K562 (cell line): ENCODE results near the gene PSMD7. TPM values are rescaled to one million over a fixed set of nuclear protein-coding genes. Genes with fewer than 3 reads are reported as not detected.

Experiments
- ARID1B ChIP-seq: fragments of 450-650 bp; IDR thresholded peaks from 2 replicates; pipeline ENCODE4 v1.6.1; 2016; ENCODE audit warnings: antibody characterized with exemption, mild to moderate bottlenecking, inconsistent platforms
- HDAC3 ChIP-seq: fragments of 450-650 bp; IDR thresholded peaks from 2 replicates; pipeline ENCODE4 v1.6.1; 2018; ENCODE audit warnings: borderline replicate concordance, mild to moderate bottlenecking, moderate library complexity; ENCODE audit not compliant: partially characterized antibody
- NR0B1 ChIP-seq: fragments of 450-650 bp; IDR thresholded peaks from one replicate; pipeline ENCODE4 v1.6.1; 2018; ENCODE audit warnings: mild to moderate bottlenecking, moderate library complexity; ENCODE audit not compliant: partially characterized antibody
- PHB ChIP-seq: fragments of 250-450 bp; sonication (Bioruptor Pico); IDR thresholded peaks from 2 replicates; pipeline ENCODE4 v1.5.0; 2021
- POLR2AphosphoS5 ChIP-seq: IDR thresholded peaks from 2 replicates; pipeline ENCODE4 v1.6.1; 2011; ENCODE audit warnings: mild to moderate bottlenecking, low read depth, low read length, moderate library complexity; ENCODE audit not compliant: control insufficient read depth, insufficient read depth
- USF1 ChIP-seq: sonication (generic); formaldehyde crosslinking; IDR thresholded peaks from 2 replicates; pipeline ENCODE4 v1.9.0; 2022; ENCODE audit warnings: mild to moderate bottlenecking, missing genetic modification reagents
- ZFP91 ChIP-seq: sonication (generic); formaldehyde crosslinking; IDR thresholded peaks from 2 replicates; pipeline ENCODE4 v1.8.0; 2022; ENCODE audit warnings: mild to moderate bottlenecking, missing genetic modification reagents
- ZNF124 ChIP-seq: sonication (generic); formaldehyde crosslinking; IDR thresholded peaks from 2 replicates; pipeline ENCODE4 v1.8.1; 2022; ENCODE audit warnings: missing genetic modification reagents
- ZNF407 ChIP-seq: fragments of 450-650 bp; IDR thresholded peaks from 2 replicates; pipeline ENCODE4 v1.6.1; 2016; ENCODE audit warnings: low read depth
- ZNF507 ChIP-seq: conservative IDR thresholded peaks from 2 replicates; pipeline ENCODE4 v1.6.1; 2017; ENCODE audit warnings: missing genetic modification characterization, missing compliant biosample characterization
- polyA plus RNA-seq, 8 experiments: library from polyadenylated mRNA; depleted of rRNA in 4 of 8; stranded (reverse) in 5 of 8; unstranded in 3 of 8; fragments of >200 nt; fragmentation: Nextera tagmentation in 2 of 8; fragmentation: Illumina TruSeq in 1 of 8; extraction: Ambion mirVana in 2 of 8; extraction: Trizol in 1 of 8; gene quantifications; 2 replicates each; pipeline versions ENCODE4 v1.2.1 to v1.2.3, GENCODE V29; 2011 to 2014; ENCODE audit warnings: inconsistent platforms in 1 of 8, missing spikeins in 1 of 8
- total RNA-seq, 7 experiments: library from RNA; depleted of rRNA in 6 of 7; stranded (reverse); fragments of >200 nt in 6 of 7; fragmentation: Illumina TruSeq in 2 of 7; extraction: Trizol in 2 of 7; gene quantifications; 2 replicates each; pipeline versions ENCODE4 v1.2.1 to v1.2.3, GENCODE V29; 2011 to 2021; ENCODE audit warnings: low replicate concordance in 1 of 7
- TF ChIP-seq, protein P1 (sequence below): sonication (generic); formaldehyde crosslinking; IDR thresholded peaks from 2 replicates; pipeline ENCODE4 v1.8.1; 2023; ENCODE audit warnings: mild to moderate bottlenecking, missing genetic modification reagents
- TF ChIP-seq, protein P2 (sequence below): IDR thresholded peaks from 2 replicates; pipeline ENCODE4 v1.6.1; 2016; ENCODE audit warnings: missing genetic modification characterization, missing compliant biosample characterization

PSMD7 gene
- total and polyA plus RNA-seq, 9 of the 15 experiments (the other 6 are each of a cell fraction or from before 2014, with no cell fraction given), result 100 to 226 (median 156) TPM

GRCh38 chr16:74297145-74297665 is 591 bp downstream of the PSMD7 start (continued):
- TF ChIP-seq, protein P1, sequence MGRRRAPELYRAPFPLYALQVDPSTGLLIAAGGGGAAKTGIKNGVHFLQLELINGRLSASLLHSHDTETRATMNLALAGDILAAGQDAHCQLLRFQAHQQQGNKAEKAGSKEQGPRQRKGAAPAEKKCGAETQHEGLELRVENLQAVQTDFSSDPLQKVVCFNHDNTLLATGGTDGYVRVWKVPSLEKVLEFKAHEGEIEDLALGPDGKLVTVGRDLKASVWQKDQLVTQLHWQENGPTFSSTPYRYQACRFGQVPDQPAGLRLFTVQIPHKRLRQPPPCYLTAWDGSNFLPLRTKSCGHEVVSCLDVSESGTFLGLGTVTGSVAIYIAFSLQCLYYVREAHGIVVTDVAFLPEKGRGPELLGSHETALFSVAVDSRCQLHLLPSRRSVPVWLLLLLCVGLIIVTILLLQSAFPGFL (CRISPR knock-in tag), result no peak
- TF ChIP-seq ZFP91 (CRISPR knock-in tag), result no peak
- no peak for TF ChIP-seq ZNF507 (tag)
- TF ChIP-seq USF1 (CRISPR knock-in tag), result no peak
- TF ChIP-seq, protein P2, sequence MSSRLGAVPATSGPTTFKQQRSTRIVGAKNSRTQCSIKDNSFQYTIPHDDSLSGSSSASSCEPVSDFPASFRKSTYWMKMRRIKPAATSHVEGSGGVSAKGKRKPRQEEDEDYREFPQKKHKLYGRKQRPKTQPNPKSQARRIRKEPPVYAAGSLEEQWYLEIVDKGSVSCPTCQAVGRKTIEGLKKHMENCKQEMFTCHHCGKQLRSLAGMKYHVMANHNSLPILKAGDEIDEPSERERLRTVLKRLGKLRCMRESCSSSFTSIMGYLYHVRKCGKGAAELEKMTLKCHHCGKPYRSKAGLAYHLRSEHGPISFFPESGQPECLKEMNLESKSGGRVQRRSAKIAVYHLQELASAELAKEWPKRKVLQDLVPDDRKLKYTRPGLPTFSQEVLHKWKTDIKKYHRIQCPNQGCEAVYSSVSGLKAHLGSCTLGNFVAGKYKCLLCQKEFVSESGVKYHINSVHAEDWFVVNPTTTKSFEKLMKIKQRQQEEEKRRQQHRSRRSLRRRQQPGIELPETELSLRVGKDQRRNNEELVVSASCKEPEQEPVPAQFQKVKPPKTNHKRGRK (tag), result no peak
- TF ChIP-seq PHB (CRISPR knock-in tag), result no peak
- TF ChIP-seq NR0B1, result no peak
- TF ChIP-seq HDAC3, result no peak
- 0 out of 2 replicates have a peak, but pooled peaks have one; percentile 4 for TF ChIP-seq ARID1B
- TF ChIP-seq POLR2AphosphoS5, result 0 out of 2 replicates have a peak, but pooled peaks have one; percentile 9
- no peak for TF ChIP-seq ZNF124 (CRISPR knock-in tag)
- no peak for TF ChIP-seq ZNF407
